HG02678 (cell line): Measurements from ENCODE around the gene LRG1.
"Not testable (repeated sequence)": the region's sequence is repeated elsewhere in the genome, so short reads cannot be mapped to it uniquely, and the experiment has no call there.

ENCODE experiments used
- ATAC-seq: cut with Tn5 transposase; IDR thresholded peaks from one replicate; pipeline ENCODE4 v1.9.1; 2021; ENCODE audit warnings: mild to moderate bottlenecking, moderate library complexity; ENCODE audit not compliant: unreplicated experiment

Gene LRG1

DNA sequence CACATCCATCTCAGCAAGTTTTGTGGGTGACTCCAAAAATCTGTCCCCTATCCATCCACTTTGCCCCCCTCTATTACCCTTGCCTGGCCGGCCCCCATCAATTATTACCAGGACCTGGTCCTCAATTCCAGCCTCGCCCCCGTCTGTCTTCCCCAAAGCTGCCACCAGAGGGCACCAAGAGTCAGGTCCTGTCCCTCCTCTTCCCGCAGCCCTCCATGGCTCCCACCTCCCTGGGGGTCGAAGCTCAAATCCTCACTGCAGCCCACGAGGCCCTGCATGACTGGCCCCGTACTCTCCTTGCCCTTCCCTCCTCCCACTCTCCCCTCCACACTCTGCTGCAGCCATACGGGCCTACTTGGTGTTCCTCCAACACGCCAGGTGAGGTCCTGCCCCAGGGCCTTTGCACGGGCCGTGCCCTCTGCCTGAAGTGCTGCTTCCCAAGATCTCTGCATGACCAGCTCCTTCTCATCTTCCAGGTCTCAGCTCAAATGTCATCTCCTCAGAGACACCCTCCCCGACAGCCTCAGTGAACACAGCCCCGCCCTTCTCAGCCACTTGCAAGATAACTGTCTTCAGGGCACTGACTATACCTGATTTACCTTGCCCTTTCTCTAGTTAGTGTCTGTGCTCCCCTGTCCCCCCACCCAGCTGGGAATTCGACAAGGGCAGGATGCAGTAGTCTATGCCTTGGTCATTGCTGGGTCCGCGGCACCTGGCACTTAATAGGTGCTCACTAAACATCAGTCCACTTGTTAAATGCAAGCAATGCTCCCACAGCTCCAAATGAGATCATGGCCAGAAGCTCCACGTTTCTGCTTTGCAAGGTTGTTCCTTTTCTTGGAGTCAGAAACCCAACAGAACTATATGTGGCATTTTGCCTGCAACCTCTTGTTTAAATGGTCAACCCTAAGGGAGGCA lies 36.4 kb upstream of the LRG1 start:
- no peak for ATAC-seq

DNA sequence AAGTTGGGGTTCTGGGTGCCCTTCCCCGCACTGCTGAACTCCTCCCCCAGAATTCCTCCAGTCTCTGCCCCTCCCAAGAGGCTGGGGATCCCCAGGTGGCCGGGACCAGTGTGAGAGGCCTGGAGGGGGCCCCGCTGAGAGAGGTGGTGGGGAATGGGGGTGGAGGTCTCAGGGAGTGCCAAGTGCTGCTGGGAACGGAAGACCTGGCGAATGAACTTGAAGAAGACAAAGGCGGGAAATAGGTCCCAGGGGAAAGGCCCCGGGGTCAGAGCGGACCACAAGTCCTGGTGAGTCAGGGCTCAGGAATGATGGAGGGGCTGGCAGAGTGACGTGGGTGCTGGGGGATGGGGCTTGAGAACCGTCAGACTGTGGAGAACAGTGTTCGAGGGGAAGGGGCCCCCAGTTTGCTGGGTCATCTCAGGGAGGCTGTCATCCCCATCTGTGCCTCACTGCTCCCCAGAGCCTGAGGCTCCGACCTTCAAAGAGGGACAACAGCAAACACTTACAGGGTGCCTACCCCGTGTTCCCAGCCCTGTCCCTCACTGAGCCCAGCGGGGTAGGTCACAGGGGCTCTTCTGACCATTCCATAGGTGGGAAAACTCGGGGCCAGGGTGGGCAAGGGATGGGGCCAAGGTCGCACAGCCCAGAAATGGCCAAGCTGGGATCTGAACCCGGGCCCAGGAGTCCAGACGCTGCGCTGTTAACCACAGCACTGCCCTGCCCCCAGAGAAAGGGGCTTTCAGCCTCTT lies 35.6 kb upstream of the LRG1 start:
- no peak for ATAC-seq

DNA sequence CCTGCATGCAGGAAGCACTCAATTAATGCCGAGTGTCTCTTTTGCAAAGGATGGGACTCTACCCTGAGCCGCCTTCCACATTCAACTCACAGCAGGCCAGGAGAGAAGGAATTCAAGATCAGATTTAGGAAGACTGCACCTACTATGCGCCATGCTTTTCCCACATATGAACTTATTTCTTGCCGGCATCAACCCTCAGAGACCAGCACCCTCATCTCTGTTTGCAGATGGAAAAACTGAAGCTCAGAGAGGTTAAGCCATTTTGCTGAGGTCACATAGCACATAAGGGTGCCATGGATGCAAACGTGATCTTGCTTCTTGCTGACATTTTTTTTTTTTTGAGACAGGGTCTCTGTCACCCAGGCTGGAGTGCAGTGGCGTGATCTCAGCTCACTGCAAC lies 33.8 kb upstream of the LRG1 start:
- ATAC-seq = no peak

DNA sequence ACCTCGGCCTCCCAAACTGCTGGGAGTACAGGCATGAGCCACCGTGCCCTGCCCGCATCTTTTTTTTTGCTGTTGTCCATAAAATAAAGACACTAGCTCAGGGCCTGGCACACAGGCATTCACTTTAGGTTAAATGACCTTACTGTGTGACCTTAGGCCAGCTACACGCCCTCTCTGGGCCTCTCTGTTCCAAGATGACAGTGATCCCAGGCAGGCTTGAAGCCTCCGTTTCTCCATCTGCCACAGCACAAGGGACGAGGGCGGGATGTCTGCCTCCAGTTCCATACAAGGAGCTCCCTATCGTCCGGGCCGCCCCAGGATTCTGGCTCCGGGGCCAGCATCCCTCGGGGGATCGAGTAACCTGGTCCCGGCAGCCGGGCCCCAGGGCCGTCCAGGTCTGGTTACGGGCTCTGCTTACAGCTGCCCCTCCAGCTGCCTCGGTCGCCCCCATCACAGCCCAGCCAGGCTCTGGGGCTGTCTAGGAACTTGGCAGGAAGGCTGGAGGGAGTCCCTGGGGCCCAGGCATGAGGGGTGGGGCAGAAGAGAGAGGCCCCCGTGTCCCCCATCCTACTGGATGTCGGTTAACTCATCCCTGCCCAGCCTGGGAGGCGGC lies 31.6 kb upstream of the LRG1 start:
- no peak for ATAC-seq

DNA sequence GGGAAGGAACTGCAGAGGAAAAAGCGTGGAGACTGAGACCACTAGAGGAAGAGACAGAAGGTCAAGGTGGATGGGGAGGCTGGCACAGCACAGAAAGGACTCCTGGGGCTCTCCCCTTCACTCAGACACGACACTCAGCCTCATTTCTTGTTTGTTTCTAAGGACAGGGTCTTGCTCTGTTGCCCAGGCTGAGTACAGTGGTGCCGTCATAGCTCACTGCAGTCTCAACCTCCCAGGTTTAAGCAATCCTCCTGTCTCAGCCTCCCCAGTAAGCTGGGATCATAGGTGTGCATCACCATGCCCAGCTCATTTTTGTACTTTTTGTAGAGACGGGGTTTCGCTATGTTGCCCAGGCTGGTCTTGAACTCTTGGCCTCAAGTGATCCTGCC lies 31.1 kb upstream of the LRG1 start:
- ATAC-seq = no peak

DNA sequence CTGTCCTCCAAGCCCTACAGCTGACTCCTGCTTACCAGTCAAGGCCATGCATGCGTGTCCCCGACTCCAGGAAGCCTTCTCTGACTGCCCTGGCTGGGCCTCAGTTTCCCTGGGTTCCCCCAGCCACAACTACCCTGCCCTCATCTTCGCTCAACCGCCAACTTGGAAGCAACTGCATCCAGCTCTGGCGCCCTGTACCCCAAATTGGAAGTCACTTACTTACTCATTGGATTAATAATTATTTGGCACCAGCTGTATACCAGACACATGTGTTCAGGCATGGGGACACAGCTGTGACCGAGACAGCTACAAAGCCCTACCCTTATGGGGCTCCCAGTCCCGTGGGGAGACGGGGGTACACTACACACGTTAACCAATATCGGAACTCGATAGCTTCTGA lies 30.6 kb upstream of the LRG1 start:
- no peak for ATAC-seq

DNA sequence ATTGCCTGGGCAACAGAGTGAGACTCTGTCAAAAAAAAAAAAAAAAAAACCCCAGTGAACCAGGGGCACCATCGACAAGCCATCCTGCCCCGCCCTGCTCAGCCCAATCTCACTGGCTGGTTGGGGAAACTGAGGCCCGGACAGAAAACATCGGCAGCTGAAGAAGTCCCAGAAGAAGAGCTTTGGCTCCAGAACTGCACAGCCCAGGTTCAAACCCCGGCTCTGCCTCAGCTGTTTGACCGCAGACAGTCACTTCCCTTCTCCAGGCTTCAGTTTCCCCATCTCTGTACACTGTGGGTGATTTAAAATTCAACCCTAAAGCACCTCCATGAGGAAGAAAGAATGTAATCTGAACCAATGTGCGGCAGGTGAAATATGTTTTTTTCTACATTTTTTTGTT lies 29.1 kb upstream of the LRG1 start:
- no peak for ATAC-seq

DNA sequence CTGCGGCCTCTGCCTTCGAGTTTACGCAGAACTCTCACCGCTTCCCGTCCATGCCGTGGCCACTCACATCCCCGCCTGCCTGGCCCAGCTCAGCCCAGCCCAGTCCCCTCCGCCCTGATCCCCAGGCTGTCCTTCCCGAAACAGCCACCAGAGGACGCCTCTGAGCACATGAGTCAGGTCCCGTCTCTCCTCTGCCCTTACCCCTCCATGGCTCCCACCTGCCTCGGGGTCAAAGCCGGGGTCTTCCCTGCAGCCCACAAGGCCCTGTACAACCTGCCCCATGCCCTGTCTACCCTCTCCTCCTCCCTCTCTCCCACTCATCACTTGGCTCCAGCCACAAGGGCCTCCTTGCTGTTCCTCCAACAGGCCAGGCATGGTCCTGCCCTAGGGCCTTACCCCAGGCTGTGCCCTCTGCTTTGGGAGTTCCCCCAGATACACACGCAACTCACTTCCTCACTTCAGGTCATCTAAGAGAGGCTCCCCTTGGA lies 27.8 kb upstream of the LRG1 start:
- no peak for ATAC-seq

DNA sequence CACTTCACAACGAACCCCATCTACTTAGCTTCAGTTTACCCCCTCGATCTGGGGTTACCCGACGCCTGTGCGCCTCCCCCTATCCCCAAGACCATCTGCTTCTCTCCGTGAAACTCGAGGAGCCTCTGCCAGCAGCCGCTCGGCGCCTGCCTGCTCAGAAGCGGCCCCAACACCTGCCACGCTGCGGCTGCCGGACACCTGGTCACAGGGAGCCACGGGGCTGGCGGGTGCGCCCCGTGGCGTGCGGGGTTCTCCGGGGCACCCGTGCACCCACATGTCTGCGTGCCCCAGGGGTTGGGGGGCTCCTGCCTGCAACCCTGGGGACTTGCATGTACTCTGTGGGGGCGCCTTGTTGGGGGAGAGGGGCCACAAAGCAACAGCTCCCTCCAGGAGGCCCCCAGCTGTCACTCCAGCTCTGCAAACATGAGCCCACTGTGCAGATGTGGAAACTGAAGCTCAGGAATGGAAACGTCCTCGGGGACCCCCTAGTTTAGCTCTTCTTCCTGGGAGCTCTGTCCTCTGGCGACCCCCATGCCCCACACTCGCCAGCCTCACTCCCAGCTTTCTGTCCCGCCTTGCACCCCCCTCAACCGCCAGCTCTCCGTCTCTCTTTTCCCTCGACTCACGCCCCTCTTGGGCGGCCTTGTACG lies 26.7 kb upstream of the LRG1 start:
- ATAC-seq = no peak

DNA sequence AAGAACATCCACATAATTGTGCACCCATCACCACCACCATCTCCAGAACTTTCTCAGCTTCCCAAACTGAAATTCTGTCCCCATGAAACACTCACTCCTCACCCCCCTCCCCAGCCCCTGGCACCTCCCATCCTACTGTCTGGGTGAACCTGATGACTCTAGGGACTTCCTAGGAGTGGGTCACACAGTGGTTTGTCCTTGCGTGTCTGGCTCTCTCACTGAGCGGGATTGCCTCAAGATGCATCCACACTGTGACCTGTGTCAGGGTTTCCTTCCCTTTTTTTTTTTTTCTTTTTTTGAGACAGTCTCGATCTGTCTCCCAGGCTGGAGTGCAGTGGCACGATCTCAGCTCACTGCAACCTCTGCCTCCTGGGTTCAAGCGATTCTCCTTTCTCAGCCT lies 23.7 kb upstream of the LRG1 start:
- not testable (repeated sequence) for ATAC-seq

DNA sequence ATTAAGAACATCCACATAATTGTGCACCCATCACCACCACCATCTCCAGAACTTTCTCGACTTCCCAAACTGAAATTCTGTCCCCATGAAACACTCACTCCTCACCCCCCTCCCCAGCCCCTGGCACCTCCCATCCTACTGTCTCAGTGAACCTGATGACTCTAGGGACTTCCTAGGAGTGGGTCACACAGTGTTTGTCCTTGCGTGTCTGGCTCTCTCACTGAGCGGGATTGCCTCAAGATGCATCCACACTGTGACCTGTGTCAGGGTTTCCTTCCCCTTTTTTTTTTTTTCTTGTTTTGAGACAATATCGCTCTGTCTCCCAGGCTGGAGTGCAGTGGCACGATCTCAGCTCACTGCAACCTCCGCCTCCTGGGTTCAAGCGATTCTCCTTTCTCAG lies 22.2 kb upstream of the LRG1 start:
- ATAC-seq = not testable (repeated sequence)

DNA sequence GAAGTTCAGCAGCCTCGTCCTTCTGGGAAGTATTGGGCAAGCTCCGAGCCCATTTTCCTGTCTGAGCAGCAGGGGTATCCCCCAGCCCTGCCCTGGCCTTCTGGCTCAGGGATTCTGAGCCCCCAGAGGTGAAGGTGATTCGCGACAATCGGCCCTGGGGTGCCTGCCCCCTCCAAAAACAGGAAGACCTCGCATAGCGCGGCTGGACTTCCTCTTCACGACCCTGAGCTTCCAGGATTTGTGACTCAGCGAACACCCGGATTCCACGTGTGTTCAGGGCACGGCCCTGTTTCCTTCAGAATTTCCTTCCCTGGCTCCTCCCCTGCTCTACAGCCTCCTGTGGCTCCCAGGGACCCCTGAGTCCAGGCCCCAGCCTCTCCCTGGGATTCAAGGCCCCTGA lies 19.7 kb upstream of the LRG1 start, which contains the start of gene SEMA6B:
Gene SEMA6B, minus strand, starts transcription at position 116 of the 400 bp plus-strand sequence. CDS start 1,227 bp downstream, outside the sequence.
- ATAC-seq = no peak

DNA sequence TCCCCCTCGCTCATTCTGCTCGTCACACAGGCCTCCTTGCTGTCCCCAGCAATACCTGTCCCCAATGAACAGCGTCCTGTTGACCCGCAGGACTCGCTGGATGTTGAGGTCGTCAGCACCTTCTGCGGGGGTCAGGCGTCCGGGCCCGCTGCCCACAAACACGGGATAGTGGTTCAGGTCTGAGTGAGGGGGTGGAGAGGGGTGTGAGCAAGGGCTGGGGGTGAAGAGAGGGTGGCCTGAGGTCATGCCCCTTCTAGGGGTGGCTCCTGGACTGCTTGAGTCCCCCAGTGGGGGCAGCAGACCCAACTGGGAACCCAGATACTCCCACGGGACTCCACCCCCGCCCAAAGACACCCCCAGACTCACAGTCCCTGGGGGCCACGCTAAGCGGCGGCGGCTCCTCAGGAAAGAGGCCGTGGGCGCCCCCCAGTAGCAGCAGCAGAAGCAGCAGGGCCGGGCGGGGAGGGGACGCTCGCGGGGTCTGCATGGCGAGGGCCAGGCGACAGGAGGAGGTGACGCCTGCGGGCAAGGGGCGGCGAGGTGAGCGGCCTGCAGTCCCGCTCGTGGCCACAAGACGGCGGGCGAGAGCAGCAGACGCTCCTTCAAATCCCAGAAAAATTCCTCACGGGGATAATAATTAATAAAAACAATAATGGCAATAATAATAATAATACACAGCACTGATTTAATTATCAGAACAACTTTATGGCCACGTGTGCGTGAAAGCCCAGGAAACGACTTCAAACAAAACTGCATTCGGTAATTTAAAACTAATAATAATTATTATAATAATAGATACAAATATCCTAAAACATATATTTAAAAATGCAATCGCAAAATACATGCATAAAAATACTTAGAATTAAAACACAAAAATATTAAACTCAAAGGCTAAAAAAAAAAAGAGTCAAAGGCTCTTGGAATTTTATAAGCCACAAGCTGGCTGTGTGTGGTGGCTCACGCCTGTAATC lies 18.4 kb upstream of the LRG1 start:
- no peak for ATAC-seq

DNA sequence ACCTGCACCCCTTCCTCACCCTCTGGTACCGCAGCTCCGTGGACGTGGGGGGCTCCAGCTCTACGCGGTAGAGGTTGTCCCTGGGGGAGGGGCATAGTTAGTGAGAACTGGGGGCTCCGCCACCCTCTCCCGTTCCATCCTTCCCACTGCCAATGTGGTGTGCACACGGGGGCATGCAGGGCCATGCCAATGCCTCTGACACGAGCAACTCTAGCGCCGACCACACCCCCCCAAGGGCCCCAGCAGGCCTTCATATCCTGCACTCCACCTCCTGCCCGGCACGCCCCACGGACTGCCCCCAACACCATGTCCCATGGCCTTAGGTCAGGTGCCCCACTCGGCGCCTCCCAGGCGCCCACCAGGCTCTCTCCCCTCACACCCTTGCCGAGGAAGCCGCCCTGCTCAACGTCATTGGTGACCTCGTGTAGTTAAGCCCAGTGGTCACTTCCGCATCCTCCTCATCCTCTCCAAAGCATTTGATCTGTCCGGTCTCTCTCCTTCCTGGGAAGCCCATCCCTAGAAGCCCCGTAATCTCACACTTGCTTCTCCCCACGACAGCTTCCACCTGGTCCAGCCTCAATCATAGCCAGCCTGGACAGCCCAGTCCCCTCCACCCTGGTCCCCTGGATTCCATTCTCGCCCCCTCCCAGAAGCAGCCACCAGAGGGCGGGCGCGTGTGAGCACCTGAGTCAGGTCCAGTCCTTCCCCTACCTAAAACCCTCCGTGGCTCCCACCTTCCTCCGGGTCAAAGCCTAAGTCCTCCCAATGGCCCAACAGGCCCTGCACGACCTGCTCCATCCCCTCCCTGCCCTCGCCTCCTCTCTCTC lies 17.5 kb upstream of the LRG1 start:
- ATAC-seq = no peak

DNA sequence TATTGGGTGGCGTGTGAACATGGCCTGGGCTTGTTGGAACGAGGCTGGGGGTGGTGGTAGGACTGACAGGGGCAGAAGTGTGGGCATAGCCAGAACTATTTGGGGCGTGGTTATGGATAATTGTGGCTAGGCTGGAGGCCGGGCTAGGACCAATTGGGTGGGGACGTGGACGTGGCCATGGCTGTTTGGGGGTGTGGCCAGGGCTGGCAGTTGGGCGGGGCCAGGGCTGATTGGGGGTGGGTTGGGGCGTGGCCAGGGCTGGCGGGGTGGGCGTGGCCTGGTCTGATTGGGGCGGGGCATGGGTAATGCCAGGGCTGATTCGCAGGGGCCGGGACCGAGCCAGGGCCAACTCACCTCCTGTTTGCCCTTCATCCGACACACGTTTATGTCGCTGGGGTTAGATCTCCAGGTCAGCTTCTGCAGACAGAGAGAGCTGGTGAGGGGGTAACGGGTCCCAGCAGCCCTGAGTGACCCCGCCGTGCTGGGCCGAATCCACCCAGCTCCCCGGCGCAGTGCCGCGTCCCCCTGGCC lies 16.8 kb upstream of the LRG1 start:
- ATAC-seq = no peak

DNA sequence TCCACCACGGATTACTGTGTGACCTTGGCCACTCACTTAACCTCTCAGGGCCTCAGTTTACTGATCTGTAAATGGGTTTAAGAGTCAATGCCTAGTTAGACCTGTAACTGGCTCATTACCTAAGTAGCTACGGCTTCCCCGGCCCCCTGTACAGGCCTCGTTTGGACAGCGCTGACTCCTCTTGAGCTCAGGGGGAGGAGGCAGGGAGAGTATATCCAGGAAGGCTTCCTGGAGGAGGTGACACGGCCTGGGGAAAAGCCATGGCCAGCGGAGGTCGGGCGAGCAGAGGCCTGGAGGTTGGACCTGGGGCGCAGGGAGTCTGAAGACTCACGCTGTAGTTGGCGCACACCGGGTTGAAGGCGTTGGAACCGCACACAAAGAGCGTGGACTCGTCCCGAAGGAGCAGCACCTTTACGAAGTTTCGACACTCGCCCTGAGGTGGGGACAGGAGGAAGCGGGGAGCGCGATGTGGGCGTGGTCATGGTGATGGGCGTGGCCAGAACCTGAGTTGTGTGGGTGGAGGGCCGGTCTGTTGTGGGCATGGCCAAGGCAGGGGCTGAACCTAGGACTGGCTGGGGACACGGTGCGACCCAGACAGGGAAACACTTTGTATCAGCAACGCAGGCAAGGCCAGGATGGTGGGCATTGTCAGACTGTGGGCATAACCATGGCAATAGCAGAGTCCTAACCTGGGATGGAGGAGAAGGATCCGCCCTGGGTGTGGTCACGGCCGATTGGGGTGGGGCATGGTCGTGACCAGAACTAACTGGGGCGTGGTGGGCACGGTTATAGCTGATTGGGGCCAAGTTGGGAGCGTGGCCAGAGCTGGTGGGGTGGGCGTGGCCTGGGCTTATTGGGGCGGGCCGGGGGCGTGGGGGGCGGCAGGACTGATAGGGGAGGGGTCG lies 16.1 kb upstream of the LRG1 start:
- no peak for ATAC-seq

DNA sequence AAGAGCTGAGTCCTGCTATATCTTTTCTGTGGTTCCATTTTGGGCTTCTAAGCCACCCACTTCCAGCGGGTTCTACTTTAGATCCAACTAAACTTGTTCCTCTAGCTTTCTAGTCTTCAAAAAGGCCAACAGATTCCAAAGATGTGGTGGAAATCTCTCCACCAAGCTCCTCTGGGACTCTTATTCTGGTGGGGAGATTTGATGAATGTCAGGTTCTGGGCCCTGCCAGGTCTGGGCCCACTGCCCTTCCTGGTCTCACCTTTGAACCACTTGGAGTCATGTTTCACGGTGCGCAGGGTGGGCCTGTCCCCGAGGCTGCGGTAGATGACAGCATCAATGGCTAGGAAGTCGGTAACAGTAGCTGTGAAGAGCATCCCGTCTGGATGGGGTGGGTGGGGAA lies 14.9 kb upstream of the LRG1 start:
- no peak for ATAC-seq

DNA sequence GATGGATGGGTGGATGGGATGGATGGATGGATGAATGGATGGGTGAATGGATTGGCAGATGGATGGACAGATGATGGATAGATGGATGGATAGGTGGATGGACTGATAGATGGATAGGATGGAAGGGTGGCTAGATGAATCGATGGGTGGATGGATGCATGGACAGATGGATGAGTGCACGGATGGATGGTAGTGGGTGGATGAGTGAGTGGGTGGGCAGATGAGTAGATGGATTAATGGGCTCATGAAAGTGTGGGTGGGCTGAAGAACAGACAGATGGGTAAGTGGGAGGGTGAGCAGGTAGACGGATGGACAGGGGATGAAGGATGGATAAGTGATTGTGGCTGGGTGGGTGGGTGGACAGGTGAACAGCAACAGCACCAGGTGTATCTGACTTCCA lies 13.9 kb upstream of the LRG1 start:
- no peak for ATAC-seq
